Measurements from ENCODE around the gene WDR45B. TPM values are rescaled to one million over a fixed set of nuclear protein-coding genes. Genes with fewer than 3 reads are reported as not detected.

WDR45B gene
- total and polyA plus RNA-seq, 2 donors (not counting 3 experiments of a cell fraction or from before 2014, with no cell fraction given) = 62.0 to 76.7 TPM

GRCh38 chr17:82685291-82685690, 37.0 kb upstream of the WDR45B start:
- Histone ChIP-seq H3K27me3 (ENCODE audit: control insufficient read depth in 2 of 2, insufficient read depth in 2 of 2, low read length in 2 of 2) (no peaks in the 10 kb centered on the region), H3K4me1 (ENCODE audit: control insufficient read depth, extremely low read depth, insufficient read depth, low read length) (no peaks in the 10 kb centered on the region), H3K9me1 (replicated peaks; ENCODE audit: control insufficient read depth, extremely low read depth, insufficient read depth, low read length) (no peaks in the 10 kb centered on the region), H3K36me3 (ENCODE audit: control insufficient read depth in 2 of 2, extremely low read depth in 1 of 2, insufficient read depth in 2 of 2, low read length in 2 of 2) (no peaks in the 10 kb centered on the region), H3K27ac (ENCODE audit: insufficient read depth, low read depth, low read length) (no peak overlapping the region), H2AFZ (ENCODE audit: low read depth, low read length) (no peak overlapping the region), H3K9me3 (replicated peaks; ENCODE audit: control insufficient read depth, insufficient read depth, low read length) (no peaks in the 10 kb centered on the region), H3K9ac (replicated peaks; ENCODE audit: extremely low read depth, insufficient read depth, low read length) (no peak overlapping the region), H3K4me2 (ENCODE audit: insufficient read depth, low read length) (no peak overlapping the region), H4K20me1 (replicated peaks; ENCODE audit: control insufficient read depth, extremely low read depth, insufficient read depth, low read length) (no peaks in the 10 kb centered on the region), H3K79me2 (ENCODE audit: control insufficient read depth, insufficient read depth, low read length) (no peaks in the 10 kb centered on the region), H3K4me3 (replicated peaks in 1 of 3; ENCODE audit: insufficient read depth in 1 of 3, low read depth in 1 of 3, low read length in 3 of 3) (no peak overlapping the region)
- intact Hi-C loops (cut with micrococcal nuclease) = no loop called here
- BruUV-seq (replicated peaks) = no TSS peak
- dilution Hi-C loops (cut with MboI; ENCODE audit: extremely low pct_ligation_motif_present, low sequenced_read_pairs) = no loop called here
- no peak for TF ChIP-seq EZH2 (IDR thresholded peaks at IDR 0.05; ENCODE audit: borderline replicate concordance, low read depth, low read length, severe bottlenecking)
- TF ChIP-seq MAX (IDR thresholded peaks at IDR 0.05; ENCODE audit: insufficient read depth, insufficient read length) = no peak
- no peak for TF ChIP-seq CTCF (IDR thresholded peaks at IDR 0.05; ENCODE audit: extremely low read depth in 1 of 2, insufficient read depth in 1 of 2, low read depth in 1 of 2, low read length in 2 of 2)
- no peak for TF ChIP-seq FOS (IDR thresholded peaks at IDR 0.05; ENCODE audit: borderline replicate concordance, insufficient read depth, low read length)
- TF ChIP-seq MYC (IDR thresholded peaks at IDR 0.05; ENCODE audit: low read depth, low read length) = no peak
- TF ChIP-seq POLR2A (IDR thresholded peaks at IDR 0.05; ENCODE audit: low read depth, low read length) = no peak
- TF ChIP-seq JUN (IDR thresholded peaks at IDR 0.05; ENCODE audit: borderline replicate concordance, insufficient read depth, insufficient read length, low read depth) = no peak
- TF ChIP-seq POLR2AphosphoS5 (IDR thresholded peaks at IDR 0.05; ENCODE audit: insufficient read depth, low read depth, low read length) = no peak
- no peak for TF ChIP-seq GATA2 (IDR thresholded peaks at IDR 0.05; ENCODE audit: insufficient read depth, insufficient read length, low read depth, low read length)
- DNase-seq (ENCODE audit: low read depth, low spot score) (no peak), FAIRE-seq (no peak)
- ChIA-PET POLR2A (no interaction called here), CTCF (no interaction called here)
